ENCODE results near the gene INPP5E.
A peak's percentile ranks its signal among the peaks of the same experiment; 100 is the strongest.

The INPP5E gene

GRCh38 chr9:136447173-136447778, 7.6 kb upstream of the INPP5E start:
- no peak for DNase-seq

- DNase-seq = no peak
Measured at GRCh38 chr9:136445799-136446198, 6.2 kb upstream of the INPP5E start.

- DNase-seq = no peak
Measured at GRCh38 chr9:136444102-136444501, 4.5 kb upstream of the INPP5E start.

GRCh38 chr9:136443687-136444086, 4.0 kb upstream of the INPP5E start:
- no peak for DNase-seq

- DNase-seq = no peak
Measured at GRCh38 chr9:136443087-136443486, 3.4 kb upstream of the INPP5E start.

- DNase-seq = no peak
Measured at GRCh38 chr9:136442265-136442664, 2.6 kb upstream of the INPP5E start.

- no peak for DNase-seq
Measured at GRCh38 chr9:136441681-136442245, 2.1 kb upstream of the INPP5E start.

- DNase-seq = no peak
Measured at GRCh38 chr9:136441191-136441680, 1.6 kb upstream of the INPP5E start.

GRCh38 chr9:136438548-136439480, 831 bp downstream of the INPP5E start:
- peak; percentile 5 to 14 for DNase-seq

GRCh38 chr9:136437839-136438547, 1.7 kb downstream of the INPP5E start:
- DNase-seq = no peak

GRCh38 chr9:136437430-136437829, 2.2 kb downstream of the INPP5E start:
- DNase-seq = no peak

GRCh38 chr9:136436055-136436634, 3.5 kb downstream of the INPP5E start:
- DNase-seq = no peak

GRCh38 chr9:136434580-136435169, 5.0 kb downstream of the INPP5E start:
- DNase-seq = no peak

GRCh38 chr9:136433849-136434579, 5.6 kb downstream of the INPP5E start:
- no peak for DNase-seq

- DNase-seq = no peak
Measured at GRCh38 chr9:136433043-136433715, 6.5 kb downstream of the INPP5E start.

GRCh38 chr9:136432591-136432990, 7.1 kb downstream of the INPP5E start:
- DNase-seq = no peak

- DNase-seq = no peak
Measured at GRCh38 chr9:136431782-136432350, 7.8 kb downstream of the INPP5E start.

- DNase-seq = no peak
Measured at GRCh38 chr9:136430588-136431234, 8.9 kb downstream of the INPP5E start.

- no peak for DNase-seq
Measured at GRCh38 chr9:136429683-136430491, 9.8 kb downstream of the INPP5E start.
